Ascending aorta (tissue), 2 donors: ENCODE data around the gene BHLHA15. TPM values are rescaled to one million over a fixed set of nuclear protein-coding genes. Genes with fewer than 3 reads are reported as not detected.
A peak's percentile ranks its signal among the peaks of the same experiment; 100 is the strongest.

Experiments
- DNase-seq, 2 donors: peaks; one replicate each; pipeline ENCODE4 v3.0.0-alpha.2; 2019; ENCODE audit warnings: low spot score in 2 of 2
- H3K27ac ChIP-seq, 2 donors: fragments of 200-600 bp; sonication (generic); one replicate each; pipeline ENCODE4 v1.5.1; 2016 to 2017; ENCODE audit warnings: mild to moderate bottlenecking in 1 of 2
- H3K27me3 ChIP-seq: fragments of 200-600 bp; sonication (generic); one replicate; pipeline ENCODE4 v1.5.1; 2017
- H3K36me3 ChIP-seq, 2 donors: fragments of 200-600 bp; sonication (generic); one replicate each; pipeline ENCODE4 v1.5.1; 2016
- H3K4me1 ChIP-seq, 2 donors: fragments of 200-600 bp; sonication (generic); one replicate each; pipeline ENCODE4 v1.5.1; 2016 to 2017; ENCODE audit warnings: mild to moderate bottlenecking in 1 of 2
- H3K4me3 ChIP-seq, 2 donors: fragments of 200-600 bp; sonication (generic); one replicate each; pipeline ENCODE4 v1.5.1; 2016 to 2017; ENCODE audit warnings: mild to moderate bottlenecking in 1 of 2
- H3K9me3 ChIP-seq, 2 donors: fragments of 200-600 bp; sonication (generic); one replicate each; pipeline ENCODE4 v1.5.1; 2016
- CTCF ChIP-seq, 3 experiments: fragments of 200-600 bp in 2 of 3; fragments of 450-650 bp in 1 of 3; sonication (generic) in 2 of 3; IDR thresholded peaks; one replicate each; pipeline ENCODE4 v1.5.1; 2016 to 2019; ENCODE audit warnings: antibody characterized with exemption in 3 of 3, mild to moderate bottlenecking in 1 of 3, moderate library complexity in 1 of 3
- intact Hi-C: fragments of 100-400 bp; cut with DNase I; formaldehyde crosslinking; loops from one replicate; pipeline ENCODE4 v1.15.1; 2023
- total RNA-seq: library from RNA; depleted of rRNA; stranded (reverse); fragments of >200 nt; gene quantifications from one replicate; pipeline ENCODE4 v1.1.0, GENCODE V29; 2016

BHLHA15 gene
- total RNA-seq, 1 donor from 2014 or later = not detected

- TF ChIP-seq CTCF (IDR thresholded peaks at IDR 0.05) = no peak
- Histone ChIP-seq H3K27ac (no peak overlapping the region), H3K4me1 (no peaks in the 10 kb centered on the region), H3K27me3 (no peaks in the 10 kb centered on the region), H3K9me3 (no peaks in the 10 kb centered on the region), H3K4me3 (no peak overlapping the region), H3K36me3 (peaks cover 32 to 53% of the 10 kb centered on the region in 2 donors)
- DNase-seq = no peak
- intact Hi-C loops = no loop called here
These were observed 26.8 kb downstream of the BHLHA15 start for GRCh38 chr7:98238076-98238475.

DNA sequence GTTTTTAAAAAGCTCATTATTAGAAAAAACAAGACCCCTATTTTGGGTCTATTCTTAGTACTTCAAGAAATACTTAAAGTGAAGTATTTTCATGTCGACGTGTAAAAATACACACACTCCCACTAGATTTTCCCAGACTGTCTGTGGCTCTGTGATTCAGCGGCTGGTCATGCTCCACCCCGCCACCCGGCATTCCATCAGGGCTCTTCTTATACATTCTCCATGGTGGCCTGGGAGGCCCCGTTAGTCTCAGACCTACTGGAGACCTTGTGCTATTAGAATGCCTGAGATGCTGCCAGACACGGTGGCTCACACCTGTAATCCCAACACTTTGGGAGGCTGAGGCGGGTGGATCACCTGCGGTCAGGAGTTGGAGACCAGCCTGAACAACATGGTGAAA, 27.7 kb downstream of the BHLHA15 start:
- DNase-seq = no peak
- no peaks in the 10 kb centered on the region for H3K9me3 ChIP-seq
- intact Hi-C loops = no loop called here
- H3K27me3 ChIP-seq = no peaks in the 10 kb centered on the region
- no peak overlapping the region for H3K4me3 ChIP-seq
- H3K27ac ChIP-seq = no peak overlapping the region
- peaks cover 37 to 52% of the 10 kb centered on the region in 2 donors for H3K36me3 ChIP-seq
- no peaks in the 10 kb centered on the region for H3K4me1 ChIP-seq
- no peak for TF ChIP-seq CTCF (IDR thresholded peaks at IDR 0.05)

DNA sequence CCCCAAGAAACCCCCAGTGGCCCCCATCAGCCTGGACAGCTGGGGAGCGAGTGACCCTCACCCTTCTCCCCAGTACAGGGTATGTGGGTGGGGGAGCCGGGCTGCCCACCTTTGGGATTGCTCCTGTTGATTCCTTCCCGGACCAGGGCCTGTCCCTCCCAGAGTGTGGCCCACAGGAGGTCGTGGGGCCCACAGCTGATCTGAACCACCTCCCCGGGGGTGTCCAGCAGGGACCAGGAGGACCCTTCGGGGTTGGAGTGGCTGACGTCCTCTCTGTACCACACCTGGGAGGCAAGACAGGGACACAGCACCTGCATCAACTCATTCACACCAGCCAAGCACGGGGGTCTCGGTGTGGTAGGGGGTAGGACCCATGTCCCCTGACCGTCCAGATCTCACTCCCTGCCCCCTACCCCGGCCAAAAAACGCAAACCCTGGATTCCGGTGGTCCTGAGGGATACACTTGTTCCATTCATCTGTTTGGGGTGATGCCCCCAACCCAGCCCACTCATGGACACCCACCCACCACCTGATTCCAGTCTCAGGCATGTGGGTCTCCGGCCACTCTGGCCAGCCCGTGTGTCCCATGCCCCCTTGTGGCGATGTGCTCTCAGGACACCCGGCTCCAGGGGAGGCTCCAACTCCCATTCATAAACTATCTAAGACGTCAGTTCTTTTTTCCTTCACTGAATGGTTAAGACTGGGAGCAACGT, 29.9 kb downstream of the BHLHA15 start:
- DNase-seq = no peak
- Histone ChIP-seq H3K4me1 (no peaks in the 10 kb centered on the region), H3K36me3 (peaks cover 46 to 62% of the 10 kb centered on the region in 2 donors), H3K9me3 (no peaks in the 10 kb centered on the region), H3K4me3 (no peak overlapping the region), H3K27me3 (no peaks in the 10 kb centered on the region), H3K27ac (no peak overlapping the region)
- intact Hi-C loops = no loop called here
- peak in 2 of 3 experiments; percentile 42 to 54 for TF ChIP-seq CTCF (IDR thresholded peaks at IDR 0.05)

DNA sequence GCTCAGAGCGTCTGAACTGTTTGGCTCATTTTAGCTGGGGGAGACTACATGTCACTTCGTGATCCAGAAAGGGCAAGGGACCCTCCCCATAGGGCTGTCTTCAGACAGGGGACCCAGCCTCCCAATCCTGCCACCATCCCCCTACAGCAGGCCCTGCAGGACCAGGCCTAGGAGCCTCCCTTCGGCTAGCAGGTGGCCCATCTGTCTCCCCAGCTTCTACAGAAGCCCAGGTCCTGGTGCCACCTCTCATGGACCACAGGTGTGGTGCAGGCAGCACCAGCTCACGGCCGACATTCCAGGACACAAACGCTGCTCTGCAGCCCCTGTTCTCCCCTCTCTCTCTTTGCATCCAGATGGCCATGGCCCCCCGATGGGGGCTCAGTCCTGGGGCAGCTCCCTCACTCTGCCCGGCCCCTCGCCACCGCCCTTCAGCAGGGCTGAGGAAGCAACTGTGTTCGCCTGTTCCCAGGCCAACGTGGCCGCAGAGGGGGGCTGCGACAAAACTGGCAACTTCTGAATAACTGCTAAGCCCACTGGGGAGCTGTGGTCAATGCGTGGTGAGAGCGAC, 30.5 kb downstream of the BHLHA15 start:
- Histone ChIP-seq H3K27ac (no peak overlapping the region), H3K4me1 (no peaks in the 10 kb centered on the region), H3K27me3 (no peaks in the 10 kb centered on the region), H3K4me3 (no peak overlapping the region), H3K36me3 (peaks cover 46 to 62% of the 10 kb centered on the region in 2 donors), H3K9me3 (no peaks in the 10 kb centered on the region)
- DNase-seq = no peak
- TF ChIP-seq CTCF (IDR thresholded peaks at IDR 0.05) = no peak
- intact Hi-C loops = no loop called here

- no peak for TF ChIP-seq CTCF (IDR thresholded peaks at IDR 0.05)
- Histone ChIP-seq H3K9me3 (no peaks in the 10 kb centered on the region), H3K4me1 (no peaks in the 10 kb centered on the region), H3K4me3 (no peak overlapping the region), H3K36me3 (peaks cover 46 to 62% of the 10 kb centered on the region in 2 donors), H3K27me3 (no peaks in the 10 kb centered on the region), H3K27ac (no peak overlapping the region)
- DNase-seq = no peak
- intact Hi-C loops = no loop called here
These were observed 31.1 kb downstream of the BHLHA15 start for GRCh38 chr7:98242342-98242741.
